ENCODE results near the gene PDE10A.

DNA sequence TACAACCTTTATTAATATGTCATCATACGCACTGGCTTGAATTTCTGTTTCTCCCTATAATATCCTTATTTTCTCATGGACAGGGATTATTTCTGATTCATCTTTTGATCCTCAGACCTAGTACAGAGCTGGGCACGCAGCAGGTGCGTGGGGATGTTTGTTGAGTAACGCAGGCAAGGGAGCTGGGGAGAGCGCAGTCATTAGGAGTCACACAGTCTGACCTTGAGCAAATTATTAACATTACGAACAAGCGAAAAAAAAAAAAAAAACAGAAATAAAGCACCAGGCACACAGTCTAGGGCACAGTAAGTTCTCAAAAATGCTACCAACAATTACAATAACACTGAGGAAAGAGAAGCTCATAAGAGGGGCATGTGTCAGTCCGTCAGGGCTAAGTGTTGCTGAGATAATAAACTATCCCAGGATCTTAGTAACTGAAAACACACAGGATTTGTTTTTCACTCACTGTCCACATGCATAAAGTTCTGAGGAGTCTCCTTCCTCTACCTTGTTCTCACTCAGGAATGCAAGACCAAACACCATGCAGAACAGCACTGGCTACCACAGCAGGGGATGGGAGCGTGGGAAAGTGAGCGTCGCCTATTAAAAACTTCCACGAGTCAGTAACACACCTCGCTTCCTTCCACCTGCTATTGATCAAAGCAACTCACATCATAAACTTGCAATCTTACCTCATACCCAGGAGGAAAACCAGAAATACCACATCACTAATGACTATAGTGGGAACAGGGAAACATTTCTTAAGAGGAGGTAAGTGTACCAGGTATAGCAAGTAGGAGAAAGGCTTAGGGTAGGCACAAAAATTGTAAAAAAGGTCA is 56.9 kb downstream of the PDE10A start:
- TF ChIP-seq, protein P1, sequence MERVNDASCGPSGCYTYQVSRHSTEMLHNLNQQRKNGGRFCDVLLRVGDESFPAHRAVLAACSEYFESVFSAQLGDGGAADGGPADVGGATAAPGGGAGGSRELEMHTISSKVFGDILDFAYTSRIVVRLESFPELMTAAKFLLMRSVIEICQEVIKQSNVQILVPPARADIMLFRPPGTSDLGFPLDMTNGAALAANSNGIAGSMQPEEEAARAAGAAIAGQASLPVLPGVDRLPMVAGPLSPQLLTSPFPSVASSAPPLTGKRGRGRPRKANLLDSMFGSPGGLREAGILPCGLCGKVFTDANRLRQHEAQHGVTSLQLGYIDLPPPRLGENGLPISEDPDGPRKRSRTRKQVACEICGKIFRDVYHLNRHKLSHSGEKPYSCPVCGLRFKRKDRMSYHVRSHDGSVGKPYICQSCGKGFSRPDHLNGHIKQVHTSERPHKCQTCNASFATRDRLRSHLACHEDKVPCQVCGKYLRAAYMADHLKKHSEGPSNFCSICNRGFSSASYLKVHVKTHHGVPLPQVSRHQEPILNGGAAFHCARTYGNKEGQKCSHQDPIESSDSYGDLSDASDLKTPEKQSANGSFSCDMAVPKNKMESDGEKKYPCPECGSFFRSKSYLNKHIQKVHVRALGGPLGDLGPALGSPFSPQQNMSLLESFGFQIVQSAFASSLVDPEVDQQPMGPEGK (CRISPR knock-in tag; IDR thresholded peaks at IDR 0.05; ENCODE audit: borderline replicate concordance) = no peak
- TF ChIP-seq, protein P2, sequence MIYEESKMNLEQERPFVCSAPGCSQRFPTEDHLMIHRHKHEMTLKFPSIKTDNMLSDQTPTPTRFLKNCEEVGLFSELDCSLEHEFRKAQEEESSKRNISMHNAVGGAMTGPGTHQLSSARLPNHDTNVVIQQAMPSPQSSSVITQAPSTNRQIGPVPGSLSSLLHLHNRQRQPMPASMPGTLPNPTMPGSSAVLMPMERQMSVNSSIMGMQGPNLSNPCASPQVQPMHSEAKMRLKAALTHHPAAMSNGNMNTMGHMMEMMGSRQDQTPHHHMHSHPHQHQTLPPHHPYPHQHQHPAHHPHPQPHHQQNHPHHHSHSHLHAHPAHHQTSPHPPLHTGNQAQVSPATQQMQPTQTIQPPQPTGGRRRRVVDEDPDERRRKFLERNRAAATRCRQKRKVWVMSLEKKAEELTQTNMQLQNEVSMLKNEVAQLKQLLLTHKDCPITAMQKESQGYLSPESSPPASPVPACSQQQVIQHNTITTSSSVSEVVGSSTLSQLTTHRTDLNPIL (CRISPR knock-in tag; IDR thresholded peaks at IDR 0.05; ENCODE audit: low read depth) = no peak
- TF ChIP-seq BACH2 (CRISPR knock-in tag; IDR thresholded peaks at IDR 0.05; ENCODE audit: borderline replicate concordance) = no peak

Data from SK-N-SH treated with all-trans-retinoic acid at 6 μM for 48 hours (cell line).